Neuronal stem cell (in vitro differentiated cells): ENCODE results near the gene RAP2C.
A peak's percentile ranks its signal among the peaks of the same experiment; 100 is the strongest.

Experiments
- DNase-seq: peaks from one replicate; pipeline ENCODE4 v3.0.0-alpha.2; 2013; ENCODE audit warnings: low spot score
- H2AFZ ChIP-seq: one replicate; pipeline ENCODE4 v1.6.1; 2013; ENCODE audit warnings: mild to moderate bottlenecking, low read length, inconsistent platforms
- H2AK5ac ChIP-seq: 2 replicates; pipeline ENCODE4 v1.6.1; 2013; ENCODE audit warnings: low read depth, mild to moderate bottlenecking, inconsistent platforms, low read length, moderate library complexity, mixed read lengths
- H2BK120ac ChIP-seq: 2 replicates; pipeline ENCODE4 v1.6.1; 2013; ENCODE audit warnings: low read depth, mild to moderate bottlenecking, inconsistent platforms, low read length, moderate library complexity, mixed read lengths
- H2BK12ac ChIP-seq: one replicate; pipeline ENCODE4 v1.6.1; 2013; ENCODE audit warnings: low read length, inconsistent platforms
- H2BK15ac ChIP-seq: 2 replicates; pipeline ENCODE4 v1.6.1; 2013; ENCODE audit warnings: mild to moderate bottlenecking, low read length, inconsistent platforms, mixed read lengths
- H2BK5ac ChIP-seq: one replicate; pipeline ENCODE4 v1.6.1; 2013; ENCODE audit warnings: inconsistent platforms, mild to moderate bottlenecking, low read length, moderate library complexity
- H3K14ac ChIP-seq: one replicate; pipeline ENCODE4 v1.6.1; 2013; ENCODE audit warnings: low read length, inconsistent platforms
- H3K18ac ChIP-seq: 2 replicates; pipeline ENCODE4 v1.6.1; 2013; ENCODE audit warnings: low read length, inconsistent platforms
- H3K23ac ChIP-seq: 2 replicates; pipeline ENCODE4 v1.6.1; 2013; ENCODE audit warnings: low read depth, mild to moderate bottlenecking, mixed read lengths, low read length, inconsistent platforms; ENCODE audit not compliant: poor library complexity
- H3K27ac ChIP-seq: replicated peaks from 3 replicates; pipeline ENCODE4 v1.5.1; 2013; ENCODE audit warnings: low read length, inconsistent platforms
- H3K27me3 ChIP-seq, 3 experiments: 2 replicates each; pipeline ENCODE4 v1.6.1; 2013; ENCODE audit warnings: low read length in 3 of 3, mild to moderate bottlenecking in 2 of 3, inconsistent platforms in 1 of 3, low read depth in 1 of 3, mixed read lengths in 1 of 3, moderate library complexity in 1 of 3; ENCODE audit not compliant: control insufficient read depth in 3 of 3, insufficient read depth in 3 of 3
- H3K36me3 ChIP-seq, 2 donors: replicated peaks in 1 of 2; 2 replicates each; pipeline ENCODE4 v1.6.1; 2013; ENCODE audit warnings: low read length in 2 of 2; ENCODE audit not compliant: control insufficient read depth in 2 of 2, insufficient read depth in 2 of 2
- H3K4ac ChIP-seq: 2 replicates; pipeline ENCODE4 v1.6.1; 2013; ENCODE audit warnings: inconsistent platforms, mild to moderate bottlenecking, low read length, moderate library complexity
- H3K4me1 ChIP-seq, 2 donors: 1 replicate in 1 of 2; 2 replicates in 1 of 2; pipeline ENCODE4 v1.6.1; 2013; ENCODE audit warnings: low read length in 2 of 2, low read depth in 1 of 2; ENCODE audit not compliant: control insufficient read depth in 2 of 2, insufficient read depth in 1 of 2
- H3K4me2 ChIP-seq: one replicate; pipeline ENCODE4 v1.6.1; 2013; ENCODE audit warnings: mild to moderate bottlenecking, low read length, inconsistent platforms; ENCODE audit not compliant: insufficient read depth, poor library complexity, severe bottlenecking
- H3K4me3 ChIP-seq, 2 donors: 2 replicates each; pipeline ENCODE4 v1.5.1; 2013; ENCODE audit warnings: low read length in 2 of 2, mild to moderate bottlenecking in 2 of 2, inconsistent platforms in 1 of 2, moderate library complexity in 1 of 2
- H3K79me1 ChIP-seq: one replicate; pipeline ENCODE4 v1.6.1; 2013; ENCODE audit warnings: low read depth, mild to moderate bottlenecking, inconsistent platforms, low read length, moderate library complexity
- H3K9ac ChIP-seq: one replicate; pipeline ENCODE4 v1.6.1; 2013; ENCODE audit warnings: mild to moderate bottlenecking, low read depth, low read length, inconsistent platforms; ENCODE audit not compliant: poor library complexity
- H3K9me3 ChIP-seq, 2 donors: replicated peaks in 1 of 2; 2 replicates each; pipeline versions ENCODE3 to v1.6.1; 2013; ENCODE audit warnings: low read length in 2 of 2, mild to moderate bottlenecking in 2 of 2, inconsistent platforms in 1 of 2, low read depth in 1 of 2, mixed read lengths in 1 of 2, moderate library complexity in 1 of 2; ENCODE audit not compliant: control insufficient read depth in 2 of 2, insufficient read depth in 1 of 2
- H4K8ac ChIP-seq: one replicate; pipeline ENCODE4 v1.6.1; 2013; ENCODE audit warnings: low read depth, mild to moderate bottlenecking, inconsistent platforms, low read length, moderate library complexity
- H4K91ac ChIP-seq: one replicate; pipeline ENCODE4 v1.6.1; 2013; ENCODE audit warnings: low read length, low read depth, mild to moderate bottlenecking, inconsistent platforms; ENCODE audit not compliant: poor library complexity
- WGBS, 2 donors: extraction: QIAGEN DNeasy Blood & Tissue Kit; methylation state at CpG; one replicate each; pipeline ENCODE4 v1.1.7; 2013; ENCODE audit warnings: missing lambda C conversion rate in 2 of 2, mixed read lengths in 1 of 2; ENCODE audit not compliant: insufficient read length in 2 of 2, insufficient replicate concordance in 1 of 2; ENCODE audit errors: extremely low coverage in 2 of 2; 5-methylcytosine and 5-hydroxymethylcytosine counted together

RAP2C gene

GRCh38 chrX:132231587-132231986, 12.3 kb upstream of the RAP2C start:
- Histone ChIP-seq H3K27me3 (no peaks in the 10 kb centered on the region), H3K4me3 (no peak overlapping the region), H2BK120ac (no peak overlapping the region), H3K9ac (no peak overlapping the region), H3K14ac (no peak overlapping the region), H3K4me1 (peaks cover 0 to 2% of the 10 kb centered on the region in 2 donors), H4K91ac (no peak overlapping the region), H4K8ac (no peak overlapping the region), H2AFZ (no peak overlapping the region), H2AK5ac (no peak overlapping the region), H3K4ac (no peak overlapping the region), H3K79me1 (no peaks in the 10 kb centered on the region), H2BK5ac (no peak overlapping the region), H3K9me3 (no peaks in the 10 kb centered on the region), H2BK12ac (no peak overlapping the region), H3K18ac (no peak overlapping the region), H3K4me2 (no peak overlapping the region), H2BK15ac (no peak overlapping the region), H3K27ac (no peak overlapping the region), H3K36me3 (no peaks in the 10 kb centered on the region), H3K23ac (no peak overlapping the region)
- WGBS, 2 donors = no CpG with 5 or more reads among the region's 2 CpGs
- no peak for DNase-seq

GRCh38 chrX:132227383-132228112, 8.3 kb upstream of the RAP2C start:
- Histone ChIP-seq H2BK12ac (no peak overlapping the region), H2BK5ac (no peak overlapping the region), H3K14ac (no peak overlapping the region), H3K9ac (no peak overlapping the region), H3K36me3 (no peaks in the 10 kb centered on the region), H3K27me3 (peaks cover 0 to 5% (median 0%) of the 10 kb centered on the region in 3 experiments), H2AFZ (no peak overlapping the region), H4K8ac (no peak overlapping the region), H3K79me1 (no peaks in the 10 kb centered on the region), H3K4ac (no peak overlapping the region), H4K91ac (no peak overlapping the region), H3K4me1 (peaks cover 0 to 2% of the 10 kb centered on the region in 2 donors), H3K4me2 (no peak overlapping the region), H3K18ac (no peak overlapping the region), H2AK5ac (no peak overlapping the region), H2BK15ac (no peak overlapping the region), H3K4me3 (no peak overlapping the region), H3K9me3 (no peaks in the 10 kb centered on the region), H3K27ac (no peak overlapping the region), H2BK120ac (no peak overlapping the region), H3K23ac (no peak overlapping the region)
- no peak for DNase-seq
- WGBS, 2 donors = no CpG with 5 or more reads among the region's 5 CpGs

- no peak overlapping the region for H3K4ac ChIP-seq
- H3K4me3 ChIP-seq = no peak overlapping the region
- no peak overlapping the region for H3K27ac ChIP-seq
- no peak overlapping the region for H3K23ac ChIP-seq
- H2BK12ac ChIP-seq = no peak overlapping the region
- no peak overlapping the region for H4K8ac ChIP-seq
- H3K18ac ChIP-seq = no peak overlapping the region
- no peaks in the 10 kb centered on the region for H3K36me3 ChIP-seq
- H3K9me3 ChIP-seq = no peaks in the 10 kb centered on the region
- peaks cover 0 to 2% of the 10 kb centered on the region in 2 donors for H3K4me1 ChIP-seq
- no peak overlapping the region for H3K9ac ChIP-seq
- H3K4me2 ChIP-seq = no peak overlapping the region
- no CpG with 5 or more reads among the region's 4 CpGs for WGBS, 2 donors
- H2AFZ ChIP-seq = no peak overlapping the region
- H2BK5ac ChIP-seq = no peak overlapping the region
- no peak overlapping the region for H2BK120ac ChIP-seq
- H3K79me1 ChIP-seq = no peaks in the 10 kb centered on the region
- no peak for DNase-seq
- no peak overlapping the region for H2BK15ac ChIP-seq
- H3K27me3 ChIP-seq = peaks cover 0 to 12% (median 0%) of the 10 kb centered on the region in 3 experiments
- H2AK5ac ChIP-seq = no peak overlapping the region
- no peak overlapping the region for H3K14ac ChIP-seq
- H4K91ac ChIP-seq = no peak overlapping the region
Measured at GRCh38 chrX:132226169-132226568, 6.9 kb upstream of the RAP2C start.

GRCh38 chrX:132218100-132218812, 991 bp downstream of the RAP2C start:
- peak overlapping the region; percentile 74 to 88 for H3K4me3 ChIP-seq
- H3K23ac ChIP-seq = no peak overlapping the region
- no peak overlapping the region for H2BK120ac ChIP-seq
- H2BK15ac ChIP-seq = no peak overlapping the region
- peak overlapping the region; percentile 89 for H2AFZ ChIP-seq
- no peak overlapping the region for H3K14ac ChIP-seq
- DNase-seq = peak; percentile 64
- H3K4me1 ChIP-seq = peaks cover 0 to 3% of the 10 kb centered on the region in 2 donors
- H3K79me1 ChIP-seq = no peaks in the 10 kb centered on the region
- H3K27me3 ChIP-seq = peaks cover 0 to 10% (median 0%) of the 10 kb centered on the region in 3 experiments
- H3K9me3 ChIP-seq = no peaks in the 10 kb centered on the region
- H2AK5ac ChIP-seq = no peak overlapping the region
- H3K27ac ChIP-seq = no peak overlapping the region
- no peak overlapping the region for H2BK12ac ChIP-seq
- H3K4me2 ChIP-seq = no peak overlapping the region
- no peak overlapping the region for H4K8ac ChIP-seq
- H3K36me3 ChIP-seq = peaks cover 0 to 22% of the 10 kb centered on the region in 2 donors
- no peak overlapping the region for H4K91ac ChIP-seq
- no peak overlapping the region for H3K4ac ChIP-seq
- H3K18ac ChIP-seq = peak overlapping the region; percentile 48
- no CpG with 5 or more reads among the region's 45 CpGs for WGBS, 2 donors
- peak overlapping the region; percentile 70 for H3K9ac ChIP-seq
- H2BK5ac ChIP-seq = peak overlapping the region; percentile 66
